GM12878 (cell line): ENCODE results near the gene BCAT1. TPM values are rescaled to one million over a fixed set of nuclear protein-coding genes. Genes with fewer than 3 reads are reported as not detected.
"Not testable (repeated sequence)": the region's sequence is repeated elsewhere in the genome, so short reads cannot be mapped to it uniquely, and the experiment has no call there.

Source experiments
- ATAC-seq: fragments of 200-7000 bp; cut with Tn5 transposase; 3 replicates; pipeline ENCODE4 v1.9.1; 2020; ENCODE audit warnings: mild to moderate bottlenecking, moderate library complexity
- BruUV-seq: library from RNA; stranded (reverse); fragments of 400-500 nt; replicated peaks from 2 replicates; lab custom pipeline; 2021; lab: Mats Ljungman, UMichigan
- CTCF ChIA-PET: fragments of 300-600 bp; sonication (Branson Sonifier 250); formaldehyde crosslinking; extraction: SDS; loops from one replicate; lab custom pipeline; 2021; ENCODE audit warnings: inconsistent platforms; lab: Yijun Ruan, JAX
- POLR2A ChIA-PET: fragments of 350-600 bp; formaldehyde crosslinking; extraction: SDS; loops from one replicate; lab custom pipeline; 2021; ENCODE audit warnings: inconsistent platforms; lab: Charles Lee
- RAD21 ChIA-PET: fragments of 300-600 bp; sonication (Branson Sonifier 250); formaldehyde crosslinking; loops from one replicate; lab custom pipeline; 2023; ENCODE audit warnings: antibody characterized with exemption; ENCODE audit not compliant: unreplicated experiment; lab: Charles Lee
- SMC1A ChIA-PET: fragments of 300-600 bp; sonication (Branson Sonifier 250); formaldehyde crosslinking; loops from one replicate; lab custom pipeline; 2023; ENCODE audit not compliant: unreplicated experiment, uncharacterized antibody; lab: Charles Lee
- DNase-seq: peaks from one replicate; pipeline ENCODE4 v3.0.0-alpha.2; 2011; ENCODE audit warnings: low read depth, low spot score
- FAIRE-seq: peaks from 3 replicates; lab custom pipeline; 2011; peaks lifted over from hg19 to GRCh38; lab: Jason Lieb, UNC
- H2AFZ ChIP-seq: 2 replicates; pipeline ENCODE4 v1.6.0; 2011; ENCODE audit warnings: low read depth, low read length, control low read depth; ENCODE audit not compliant: control insufficient read depth
- H3K27ac ChIP-seq: 2 replicates; pipeline ENCODE4 v1.5.1; 2011; ENCODE audit warnings: control low read depth; ENCODE audit not compliant: control insufficient read depth, insufficient read depth
- H3K27me3 ChIP-seq, 2 experiments: replicated peaks in 1 of 2; 2 replicates each; pipeline versions ENCODE4 v1.6.0 to v1.6.1; 2011; ENCODE audit warnings: low read length in 1 of 2; ENCODE audit not compliant: control insufficient read depth in 2 of 2, insufficient read depth in 2 of 2
- H3K36me3 ChIP-seq, 2 experiments: 2 replicates each; pipeline ENCODE4 v1.5.1; 2011; ENCODE audit warnings: low read length in 1 of 2; ENCODE audit not compliant: control insufficient read depth in 2 of 2, insufficient read depth in 2 of 2
- H3K4me1 ChIP-seq: 2 replicates; pipeline ENCODE4 v1.6.1; 2011; ENCODE audit warnings: mild to moderate bottlenecking, low read length, moderate library complexity, mixed read lengths; ENCODE audit not compliant: control insufficient read depth, insufficient read depth
- H3K4me2 ChIP-seq: 2 replicates; pipeline ENCODE4 v1.6.0; 2011; ENCODE audit warnings: control low read depth; ENCODE audit not compliant: control insufficient read depth, insufficient read depth
- H3K4me3 ChIP-seq: fragments of 200-600 bp; sonication (generic); 2 replicates; pipeline ENCODE4 v1.5.1; 2016
- H3K79me2 ChIP-seq: 2 replicates; pipeline ENCODE4 v1.6.0; 2011; ENCODE audit warnings: low read length; ENCODE audit not compliant: control insufficient read depth, insufficient read depth
- H3K9ac ChIP-seq: 2 replicates; pipeline ENCODE4 v1.8.0; 2011; ENCODE audit warnings: low read length, control low read depth, mixed read lengths; ENCODE audit not compliant: control insufficient read depth, insufficient read depth
- H3K9me3 ChIP-seq: replicated peaks from 3 replicates; pipeline ENCODE4 v1.5.1; 2011; ENCODE audit warnings: mild to moderate bottlenecking, low read length; ENCODE audit not compliant: control insufficient read depth, insufficient read depth
- H4K20me1 ChIP-seq: 2 replicates; pipeline ENCODE4 v1.6.0; 2011; ENCODE audit not compliant: control insufficient read depth, insufficient read depth
- CREM ChIP-seq: IDR thresholded peaks from 2 replicates; pipeline ENCODE4 v1.6.1; 2014; ENCODE audit warnings: antibody characterized with exemption, low read depth
- RBBP5 ChIP-seq: fragments of 200-600 bp; sonication (generic); conservative IDR thresholded peaks from 2 replicates; pipeline ENCODE4 v1.6.1; 2016
- ZNF24 ChIP-seq: fragments of 450-650 bp; IDR thresholded peaks from 2 replicates; pipeline ENCODE4 v1.6.1; 2017; ENCODE audit warnings: antibody characterized with exemption, mild to moderate bottlenecking
- WGBS: methylation state at CpG from one replicate; pipeline ENCODE4 v1.1.6; 2016; ENCODE audit warnings: low lambda C conversion rate; ENCODE audit not compliant: insufficient replicate concordance, insufficient coverage; ENCODE audit errors: missing lambda C conversion rate; 5-methylcytosine and 5-hydroxymethylcytosine counted together
- in situ Hi-C: fragments of 300-500 bp; cut with MboI; formaldehyde crosslinking; loops from 9 replicates; pipeline ENCODE4 v1.14.3; 2018; ENCODE audit warnings: mixed read lengths
- intact Hi-C: fragments of 100-400 bp; cut with micrococcal nuclease; formaldehyde crosslinking; loops from one replicate; pipeline ENCODE4 v1.14.2; 2022; ENCODE audit not compliant: unreplicated experiment
- polyA plus RNA-seq, 11 experiments: library from polyadenylated mRNA; depleted of rRNA in 4 of 11; unstranded in 6 of 11; stranded (reverse) in 5 of 11; fragments of >200 nt; fragmentation: Nextera tagmentation in 4 of 11; fragmentation: Illumina TruSeq in 1 of 11; extraction: Ambion mirVana in 4 of 11; extraction: Trizol in 1 of 11; gene quantifications; 1 replicate in 1 of 11; 2 replicates in 10 of 11; pipeline versions ENCODE4 v1.2.1 to v1.2.3, GENCODE V29; 2011 to 2016; ENCODE audit warnings: inconsistent platforms in 2 of 11, missing spikeins in 2 of 11, low read depth in 1 of 11
- total RNA-seq, 4 experiments: library from RNA; depleted of rRNA in 3 of 4; stranded (reverse); fragments of >200 nt in 3 of 4; fragmentation: Illumina TruSeq in 1 of 4; extraction: Trizol in 1 of 4; gene quantifications; 2 replicates each; pipeline versions ENCODE4 v1.2.1 to v1.2.3, GENCODE V29; 2013 to 2021
- TF ChIP-seq, protein P1 (sequence below): fragments of 450-650 bp; IDR thresholded peaks from 2 replicates; pipeline ENCODE4 v1.6.1; 2014; ENCODE audit warnings: mild to moderate bottlenecking
- TF ChIP-seq, protein P2 (sequence below): fragments of 450-650 bp; IDR thresholded peaks from 2 replicates; pipeline ENCODE4 v1.6.1; 2016; ENCODE audit warnings: mild to moderate bottlenecking

BCAT1 gene
- total and polyA plus RNA-seq, 10 of the 15 experiments (the other 5 are each of a cell fraction or from before 2014, with no cell fraction given), result 26.2 to 187 (median 81.9) TPM

DNA sequence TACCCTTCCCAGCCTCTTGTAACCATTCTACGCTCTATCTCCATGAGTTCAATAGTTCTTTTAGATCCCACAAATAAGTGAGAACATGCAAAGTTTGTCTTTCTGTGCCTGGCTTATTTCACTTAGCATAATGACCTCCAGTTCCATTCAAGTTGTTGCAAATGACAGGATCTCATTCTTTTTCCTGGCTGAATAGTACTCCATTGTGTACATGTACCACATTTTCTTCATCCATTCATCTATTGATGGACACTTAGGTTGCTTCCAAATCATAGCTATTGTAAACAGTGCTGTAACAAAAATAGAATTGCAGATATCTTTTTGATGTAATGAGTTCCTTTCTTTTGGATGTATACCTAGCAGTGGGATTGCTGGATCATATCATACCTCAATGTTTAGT lies 139.6 kb downstream of the BCAT1 start:
- CTCF ChIA-PET, result not testable (repeated sequence)

DNA sequence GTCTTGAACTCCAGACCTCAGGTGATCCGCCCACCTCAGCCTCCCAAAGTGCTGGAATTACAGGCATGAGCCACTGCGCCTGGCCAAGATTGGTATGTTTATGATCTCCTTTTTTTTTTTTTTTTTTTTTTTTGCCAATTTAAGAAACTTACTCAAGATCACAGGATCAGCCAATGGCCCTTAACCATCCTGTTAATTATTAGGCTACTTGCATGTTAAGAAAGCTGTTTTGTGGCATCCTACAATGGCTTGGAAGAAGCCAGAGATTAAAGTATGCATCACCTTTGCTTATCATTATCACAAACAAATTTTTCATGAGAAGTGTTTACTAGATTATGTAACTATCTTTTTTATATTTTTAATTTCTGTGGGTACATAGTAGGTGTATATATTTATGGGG lies 140.2 kb downstream of the BCAT1 start:
- no peak overlapping the region for H3K27ac ChIP-seq
- no peak overlapping the region for H2AFZ ChIP-seq
- H3K4me3 ChIP-seq, result no peak overlapping the region
- no peak overlapping the region for H3K9ac ChIP-seq
- peaks cover 4% of the 10 kb centered on the region; the same call in 2 of the 3 replicates for H3K9me3 ChIP-seq
- WGBS, result 88% methylated on average over 2 of the region's 2 CpGs
- TF ChIP-seq, protein P1, sequence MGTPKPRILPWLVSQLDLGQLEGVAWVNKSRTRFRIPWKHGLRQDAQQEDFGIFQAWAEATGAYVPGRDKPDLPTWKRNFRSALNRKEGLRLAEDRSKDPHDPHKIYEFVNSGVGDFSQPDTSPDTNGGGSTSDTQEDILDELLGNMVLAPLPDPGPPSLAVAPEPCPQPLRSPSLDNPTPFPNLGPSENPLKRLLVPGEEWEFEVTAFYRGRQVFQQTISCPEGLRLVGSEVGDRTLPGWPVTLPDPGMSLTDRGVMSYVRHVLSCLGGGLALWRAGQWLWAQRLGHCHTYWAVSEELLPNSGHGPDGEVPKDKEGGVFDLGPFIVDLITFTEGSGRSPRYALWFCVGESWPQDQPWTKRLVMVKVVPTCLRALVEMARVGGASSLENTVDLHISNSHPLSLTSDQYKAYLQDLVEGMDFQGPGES, result no peak
- TF ChIP-seq RBBP5, result no peak
- no peak for TF ChIP-seq CREM
- TF ChIP-seq ZNF24, result no peak
- TF ChIP-seq, protein P2, sequence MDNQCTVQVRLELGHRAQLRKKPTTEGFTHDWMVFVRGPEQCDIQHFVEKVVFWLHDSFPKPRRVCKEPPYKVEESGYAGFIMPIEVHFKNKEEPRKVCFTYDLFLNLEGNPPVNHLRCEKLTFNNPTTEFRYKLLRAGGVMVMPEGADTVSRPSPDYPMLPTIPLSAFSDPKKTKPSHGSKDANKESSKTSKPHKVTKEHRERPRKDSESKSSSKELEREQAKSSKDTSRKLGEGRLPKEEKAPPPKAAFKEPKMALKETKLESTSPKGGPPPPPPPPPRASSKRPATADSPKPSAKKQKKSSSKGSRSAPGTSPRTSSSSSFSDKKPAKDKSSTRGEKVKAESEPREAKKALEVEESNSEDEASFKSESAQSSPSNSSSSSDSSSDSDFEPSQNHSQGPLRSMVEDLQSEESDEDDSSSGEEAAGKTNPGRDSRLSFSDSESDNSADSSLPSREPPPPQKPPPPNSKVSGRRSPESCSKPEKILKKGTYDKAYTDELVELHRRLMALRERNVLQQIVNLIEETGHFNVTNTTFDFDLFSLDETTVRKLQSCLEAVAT, result no peak
- no peaks in the 10 kb centered on the region for H3K27me3 ChIP-seq
- no peak for ATAC-seq
- DNase-seq, result no peak
- H3K79me2 ChIP-seq, result no peaks in the 10 kb centered on the region
- no peaks in the 10 kb centered on the region for H3K36me3 ChIP-seq
- POLR2A ChIA-PET, result interaction anchor here (0.7 kb wide), 1 partner anchor 18 kb away, joined by 4 read pairs; no protein-coding TSS in a partner anchor
- H3K4me2 ChIP-seq, result no peak overlapping the region
- no TSS peak for BruUV-seq
- RAD21 ChIA-PET, result no interaction called here
- no peaks in the 10 kb centered on the region for H4K20me1 ChIP-seq
- intact Hi-C loops, result no loop called here
- SMC1A ChIA-PET, result interaction anchor here (0.9 kb wide), 1 partner anchor 21 kb away, joined by 3 read pairs; no protein-coding TSS in a partner anchor
- in situ Hi-C loops, result no loop called here
- no peak for FAIRE-seq
- CTCF ChIA-PET, result no interaction called here
- peaks cover 4% of the 10 kb centered on the region for H3K4me1 ChIP-seq

More for the DNA sequence above, 139.6 kb downstream of the BCAT1 start:
- ATAC-seq, RAD21 ChIA-PET, H3K9ac ChIP-seq, H3K4me3 ChIP-seq, intact Hi-C loops, H3K27ac ChIP-seq, DNase-seq, H3K9me3 ChIP-seq, H2AFZ ChIP-seq, H4K20me1 ChIP-seq, H3K4me2 ChIP-seq, H3K27me3 ChIP-seq, H3K36me3 ChIP-seq, in situ Hi-C loops, H3K4me1 ChIP-seq, FAIRE-seq, H3K79me2 ChIP-seq, BruUV-seq: not testable (repeated sequence)
- WGBS, result 100% methylated on average over 1 of the region's 1 CpG
- ChIA-PET SMC1A (interaction anchor here (0.7 to 3.4 kb wide), 3 partner anchors 8 to 14 kb away, joined by 3 to 18 read pairs (median 14); no protein-coding TSS in a partner anchor), POLR2A (interaction anchor here (0.7 kb wide), 1 partner anchor 17 kb away, joined by 4 read pairs; no protein-coding TSS in a partner anchor)
